ENCODE measurements around the gene MDH1B. TPM values are rescaled to one million over a fixed set of nuclear protein-coding genes. Genes with fewer than 3 reads are reported as not detected.

MDH1B gene
- total RNA-seq, 1 experiment from 2014 or later, result 3.7 TPM

DNA sequence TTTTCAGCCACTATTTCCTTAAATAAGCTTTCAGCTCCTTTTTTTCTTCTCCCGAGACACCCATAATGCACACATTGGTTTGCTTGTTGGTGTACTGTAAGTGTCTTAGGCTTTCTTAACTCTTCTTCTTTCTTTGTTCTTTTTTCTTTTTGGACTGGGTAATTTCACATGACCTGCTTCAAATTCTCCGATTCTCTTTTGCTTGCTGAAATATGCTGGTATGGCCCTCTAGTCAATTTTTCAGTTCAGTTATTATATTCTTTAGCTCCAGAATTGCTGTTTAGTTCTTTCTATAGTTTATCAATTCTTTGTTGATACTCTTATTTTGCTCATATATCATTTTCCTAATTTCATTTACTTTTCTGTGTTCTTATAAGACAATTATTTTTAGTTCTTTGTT, 15.5 kb upstream of the MDH1B start:
- H3K36me3 ChIP-seq (ENCODE audit: control insufficient read depth in 1 of 2, insufficient read depth in 2 of 2, low read length in 2 of 2), result peaks cover 0 to 41% of the 10 kb centered on the region in 2 experiments; a peak in 3 of 4 replicates

GRCh38 chr2:206776432-206776831, 11.3 kb upstream of the MDH1B start:
- BruUV-seq (replicated peaks), result no TSS peak

More for the DNA sequence above, 15.5 kb upstream of the MDH1B start:
- Histone ChIP-seq H3K4me3 (replicated peaks in 1 of 2; ENCODE audit: low read depth in 1 of 2, low read length in 2 of 2) (no peak overlapping the region), H3K4me1 (ENCODE audit: control insufficient read depth in 1 of 2, insufficient read depth in 2 of 2, low read length in 2 of 2) (no peaks in the 10 kb centered on the region), H2AFZ (ENCODE audit: low read depth, low read length, poor library complexity, severe bottlenecking) (no peak overlapping the region), H4K20me1 (ENCODE audit: insufficient read depth) (peaks cover 6% of the 10 kb centered on the region; the same call in 1 of the 2 replicates), H3K9ac (ENCODE audit: low read length) (no peak overlapping the region), H3K4me2 (ENCODE audit: low read length) (no peak overlapping the region), H3K9me3 (ENCODE audit: control insufficient read depth in 1 of 2, insufficient read depth in 1 of 2, low read depth in 1 of 2, low read length in 2 of 2) (peaks cover 0 to 7% of the 10 kb centered on the region in 2 experiments; a peak in 1 of 4 replicates), H3K9me2 (ENCODE audit: insufficient read depth) (no peaks in the 10 kb centered on the region), H3K27ac (ENCODE audit: low read depth, low read length) (no peak overlapping the region), H3K27me3 (ENCODE audit: insufficient read depth, low read length) (no peaks in the 10 kb centered on the region), H3K79me2 (ENCODE audit: insufficient read depth, low read length) (peaks cover 91% of the 10 kb centered on the region)
- intact Hi-C loops (cut with micrococcal nuclease), result loop anchor here (1.0 to 2.0 kb wide), 3 partner anchors 87 to 388 kb away; no protein-coding TSS in a partner anchor
- ATAC-seq (no peak), DNase-seq (ENCODE audit: low read depth, low spot score) (no peak)
- ChIA-PET POLR2A (no interaction called here), RAD21 (ENCODE audit: low non-redundant PET in 1 of 2, low total read pairs in 2 of 2, uncharacterized antibody in 2 of 2, unreplicated experiment in 2 of 2) (interaction anchor here in 1 of 2 experiments (0.7 kb wide), 1 partner anchor 14 kb away, joined by 7 read pairs; no protein-coding TSS in a partner anchor), CTCF (interaction anchor here (0.6 to 1.1 kb wide), 3 partner anchors 86 to 461 kb away, joined by 3 to 4 read pairs (median 3); no protein-coding TSS in a partner anchor)
- TF ChIP-seq EGR1 (IDR thresholded peaks at IDR 0.05; ENCODE audit: low read depth) (no peak), CBX3 (IDR thresholded peaks at IDR 0.05; ENCODE audit: low read depth) (peak; percentile 16; the same call in 1 of the 2 replicates)
- no TSS peak for BruUV-seq (replicated peaks)

More at GRCh38 chr2:206776432-206776831, 11.3 kb upstream of the MDH1B start:
- intact Hi-C loops (cut with micrococcal nuclease), result no loop called here
- no peak for ATAC-seq
- no peaks in the 10 kb centered on the region for H3K27me3 ChIP-seq (ENCODE audit: insufficient read depth, low read length)
- DNase-seq (ENCODE audit: low read depth, low spot score), result no peak
- H3K9me2 ChIP-seq (ENCODE audit: insufficient read depth), result no peaks in the 10 kb centered on the region
- TF ChIP-seq, protein P1, sequence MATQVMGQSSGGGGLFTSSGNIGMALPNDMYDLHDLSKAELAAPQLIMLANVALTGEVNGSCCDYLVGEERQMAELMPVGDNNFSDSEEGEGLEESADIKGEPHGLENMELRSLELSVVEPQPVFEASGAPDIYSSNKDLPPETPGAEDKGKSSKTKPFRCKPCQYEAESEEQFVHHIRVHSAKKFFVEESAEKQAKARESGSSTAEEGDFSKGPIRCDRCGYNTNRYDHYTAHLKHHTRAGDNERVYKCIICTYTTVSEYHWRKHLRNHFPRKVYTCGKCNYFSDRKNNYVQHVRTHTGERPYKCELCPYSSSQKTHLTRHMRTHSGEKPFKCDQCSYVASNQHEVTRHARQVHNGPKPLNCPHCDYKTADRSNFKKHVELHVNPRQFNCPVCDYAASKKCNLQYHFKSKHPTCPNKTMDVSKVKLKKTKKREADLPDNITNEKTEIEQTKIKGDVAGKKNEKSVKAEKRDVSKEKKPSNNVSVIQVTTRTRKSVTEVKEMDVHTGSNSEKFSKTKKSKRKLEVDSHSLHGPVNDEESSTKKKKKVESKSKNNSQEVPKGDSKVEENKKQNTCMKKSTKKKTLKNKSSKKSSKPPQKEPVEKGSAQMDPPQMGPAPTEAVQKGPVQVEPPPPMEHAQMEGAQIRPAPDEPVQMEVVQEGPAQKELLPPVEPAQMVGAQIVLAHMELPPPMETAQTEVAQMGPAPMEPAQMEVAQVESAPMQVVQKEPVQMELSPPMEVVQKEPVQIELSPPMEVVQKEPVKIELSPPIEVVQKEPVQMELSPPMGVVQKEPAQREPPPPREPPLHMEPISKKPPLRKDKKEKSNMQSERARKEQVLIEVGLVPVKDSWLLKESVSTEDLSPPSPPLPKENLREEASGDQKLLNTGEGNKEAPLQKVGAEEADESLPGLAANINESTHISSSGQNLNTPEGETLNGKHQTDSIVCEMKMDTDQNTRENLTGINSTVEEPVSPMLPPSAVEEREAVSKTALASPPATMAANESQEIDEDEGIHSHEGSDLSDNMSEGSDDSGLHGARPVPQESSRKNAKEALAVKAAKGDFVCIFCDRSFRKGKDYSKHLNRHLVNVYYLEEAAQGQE (IDR thresholded peaks at IDR 0.05; ENCODE audit: low read depth), result no peak
- TF ChIP-seq TCF7L2 (IDR thresholded peaks at IDR 0.05; ENCODE audit: borderline replicate concordance, extremely low read depth, insufficient read depth, insufficient read length) (no peak), CEBPB (IDR thresholded peaks at IDR 0.05; ENCODE audit: low read depth) (no peak), EZH2phosphoT487 (IDR thresholded peaks at IDR 0.05; ENCODE audit: borderline replicate concordance) (no peak), EGR1 (IDR thresholded peaks at IDR 0.05; ENCODE audit: low read depth) (no peak), CBX3 (IDR thresholded peaks at IDR 0.05; ENCODE audit: low read depth) (no peak), RAD21 (IDR thresholded peaks at IDR 0.05; ENCODE audit: low read depth) (no peak), SRF (IDR thresholded peaks at IDR 0.05; ENCODE audit: low read depth) (no peak), POLR2AphosphoS5 (IDR thresholded peaks at IDR 0.05; ENCODE audit: low read depth, low read length) (no peak), EZH2 (IDR thresholded peaks at IDR 0.05) (no peak), ZFX (IDR thresholded peaks at IDR 0.05) (no peak), ZNF274 (IDR thresholded peaks at IDR 0.05; ENCODE audit: low read depth, low read length) (no peak)
- TF ChIP-seq, protein P2, sequence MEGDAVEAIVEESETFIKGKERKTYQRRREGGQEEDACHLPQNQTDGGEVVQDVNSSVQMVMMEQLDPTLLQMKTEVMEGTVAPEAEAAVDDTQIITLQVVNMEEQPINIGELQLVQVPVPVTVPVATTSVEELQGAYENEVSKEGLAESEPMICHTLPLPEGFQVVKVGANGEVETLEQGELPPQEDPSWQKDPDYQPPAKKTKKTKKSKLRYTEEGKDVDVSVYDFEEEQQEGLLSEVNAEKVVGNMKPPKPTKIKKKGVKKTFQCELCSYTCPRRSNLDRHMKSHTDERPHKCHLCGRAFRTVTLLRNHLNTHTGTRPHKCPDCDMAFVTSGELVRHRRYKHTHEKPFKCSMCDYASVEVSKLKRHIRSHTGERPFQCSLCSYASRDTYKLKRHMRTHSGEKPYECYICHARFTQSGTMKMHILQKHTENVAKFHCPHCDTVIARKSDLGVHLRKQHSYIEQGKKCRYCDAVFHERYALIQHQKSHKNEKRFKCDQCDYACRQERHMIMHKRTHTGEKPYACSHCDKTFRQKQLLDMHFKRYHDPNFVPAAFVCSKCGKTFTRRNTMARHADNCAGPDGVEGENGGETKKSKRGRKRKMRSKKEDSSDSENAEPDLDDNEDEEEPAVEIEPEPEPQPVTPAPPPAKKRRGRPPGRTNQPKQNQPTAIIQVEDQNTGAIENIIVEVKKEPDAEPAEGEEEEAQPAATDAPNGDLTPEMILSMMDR (IDR thresholded peaks at IDR 0.05 in 2 of 3, conservative IDR thresholded peaks at IDR 0.05 in 1 of 3; ENCODE audit: borderline replicate concordance in 1 of 3, insufficient read depth in 1 of 3, low read depth in 2 of 3, low read length in 2 of 3), result no peak
- RAD21 ChIA-PET (ENCODE audit: low non-redundant PET in 1 of 2, low total read pairs in 2 of 2, uncharacterized antibody in 2 of 2, unreplicated experiment in 2 of 2), result no interaction called here
- no peaks in the 10 kb centered on the region for H3K4me1 ChIP-seq (ENCODE audit: control insufficient read depth in 1 of 2, insufficient read depth in 2 of 2, low read length in 2 of 2)
- peaks cover 69% of the 10 kb centered on the region for H3K79me2 ChIP-seq (ENCODE audit: insufficient read depth, low read length)
- POLR2A ChIA-PET, result no interaction called here
- no peak overlapping the region for H2AFZ ChIP-seq (ENCODE audit: low read depth, low read length, poor library complexity, severe bottlenecking)
- no peaks in the 10 kb centered on the region for H4K20me1 ChIP-seq (ENCODE audit: insufficient read depth)
- CTCF ChIA-PET, result no interaction called here
- peaks cover 20 to 53% of the 10 kb centered on the region in 2 experiments for H3K36me3 ChIP-seq (ENCODE audit: control insufficient read depth in 1 of 2, insufficient read depth in 2 of 2, low read length in 2 of 2)
- no peak overlapping the region for H3K4me3 ChIP-seq (replicated peaks in 1 of 2; ENCODE audit: low read depth in 1 of 2, low read length in 2 of 2)
- H3K27ac ChIP-seq (ENCODE audit: low read depth, low read length), result no peak overlapping the region
- peaks cover 0 to 7% of the 10 kb centered on the region in 2 experiments; a peak in 1 of 4 replicates for H3K9me3 ChIP-seq (ENCODE audit: control insufficient read depth in 1 of 2, insufficient read depth in 1 of 2, low read depth in 1 of 2, low read length in 2 of 2)
- no peak overlapping the region for H3K9ac ChIP-seq (ENCODE audit: low read length)
- H3K4me2 ChIP-seq (ENCODE audit: low read length), result no peak overlapping the region
